ENCODE data around the gene SHE. TPM values are rescaled to one million over a fixed set of nuclear protein-coding genes. Genes with fewer than 3 reads are reported as not detected.

SHE gene
- total RNA-seq, 4 donors from 2014 or later = 14.6 to 44.5 (median 27.2) TPM

GRCh38 chr1:154442006-154442740 lies 60.0 kb downstream of the SHE start:
- Histone ChIP-seq H3K36me3 (no peaks in the 10 kb centered on the region), H3K4me1 (peaks cover 0 to 6% of the 10 kb centered on the region in 2 donors), H3K27me3 (no peaks in the 10 kb centered on the region), H3K9me3 (no peaks in the 10 kb centered on the region), H3K4me3 (no peak overlapping the region), H3K27ac (peak overlapping the region; percentile 66 to 68)
- no peak for DNase-seq
- intact Hi-C loops (cut with DNase I; ENCODE audit: low total_unique reads) = no loop called here
- TF ChIP-seq CTCF (IDR thresholded peaks at IDR 0.05) (peak; percentile 20 to 36 (median 24)), POLR2A (IDR thresholded peaks at IDR 0.05) (no peak)

- peak overlapping the region; percentile 66 to 68 for H3K27ac ChIP-seq
These were observed 60.8 kb downstream of the SHE start for GRCh38 chr1:154441241-154441888.

GRCh38 chr1:154440036-154440804 lies 62.0 kb downstream of the SHE start:
- H3K27ac ChIP-seq = peak overlapping the region in 1 of 2 donors; percentile 41
- no peaks in the 10 kb centered on the region for H3K36me3 ChIP-seq
- peaks cover 0 to 6% of the 10 kb centered on the region in 2 donors for H3K4me1 ChIP-seq
- no peak for DNase-seq
- intact Hi-C loops (cut with DNase I; ENCODE audit: low total_unique reads) = no loop called here
- H3K27me3 ChIP-seq = no peaks in the 10 kb centered on the region
- no peak overlapping the region for H3K4me3 ChIP-seq
- no peak for TF ChIP-seq POLR2A (IDR thresholded peaks at IDR 0.05)
- TF ChIP-seq CTCF (IDR thresholded peaks at IDR 0.05) = no peak
- H3K9me3 ChIP-seq = no peaks in the 10 kb centered on the region

More at GRCh38 chr1:154441241-154441888, 60.8 kb downstream of the SHE start:
- intact Hi-C loops (cut with DNase I; ENCODE audit: low total_unique reads) = no loop called here
- TF ChIP-seq CTCF (IDR thresholded peaks at IDR 0.05) (no peak), POLR2A (IDR thresholded peaks at IDR 0.05) (no peak)
- Histone ChIP-seq H3K36me3 (no peaks in the 10 kb centered on the region), H3K27me3 (no peaks in the 10 kb centered on the region), H3K4me3 (no peak overlapping the region), H3K9me3 (no peaks in the 10 kb centered on the region), H3K4me1 (peaks cover 0 to 6% of the 10 kb centered on the region in 2 donors)
- no peak for DNase-seq

GRCh38 chr1:154436433-154436832 lies 65.8 kb downstream of the SHE start:
- intact Hi-C loops (cut with DNase I; ENCODE audit: low total_unique reads) = no loop called here
- no peak overlapping the region for H3K4me3 ChIP-seq
- peaks cover 0 to 7% of the 10 kb centered on the region in 2 donors for H3K4me1 ChIP-seq
- no peak for DNase-seq
- no peaks in the 10 kb centered on the region for H3K36me3 ChIP-seq
- peak overlapping the region; percentile 88 to 93 for H3K27ac ChIP-seq
- no peaks in the 10 kb centered on the region for H3K9me3 ChIP-seq
- TF ChIP-seq POLR2A (IDR thresholded peaks at IDR 0.05) (no peak), CTCF (IDR thresholded peaks at IDR 0.05) (no peak)
- H3K27me3 ChIP-seq = no peaks in the 10 kb centered on the region
